GM18508 (cell line): Measurements from ENCODE around the gene APC.
"Not testable (repeated sequence)": the region's sequence is repeated elsewhere in the genome, so short reads cannot be mapped to it uniquely, and the experiment has no call there.

ENCODE experiments used
- ATAC-seq: cut with Tn5 transposase; IDR thresholded peaks from one replicate; pipeline ENCODE4 v1.9.1; 2021; ENCODE audit warnings: moderate number of reproducible peaks; ENCODE audit not compliant: insufficient read depth, unreplicated experiment

Gene APC

DNA sequence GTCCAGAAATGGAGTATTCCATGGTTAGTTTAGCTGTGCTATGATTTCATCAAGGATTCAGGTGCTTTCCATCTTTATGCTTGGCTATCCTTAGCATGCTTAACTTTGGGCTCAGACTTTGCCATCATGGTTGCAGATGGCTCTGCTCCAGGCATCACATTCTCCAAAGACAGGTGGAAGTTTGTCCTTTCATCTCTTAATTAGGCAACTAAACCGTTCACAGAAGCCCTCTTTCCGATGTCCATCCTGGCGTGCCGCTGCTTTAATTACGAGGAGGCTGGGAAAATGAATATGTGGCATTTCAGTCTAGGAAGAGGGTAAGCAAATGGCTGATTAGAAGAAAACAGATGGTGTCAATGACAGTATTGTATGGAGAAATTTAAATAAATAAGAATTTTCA, 24.5 kb upstream of the APC start:
- ATAC-seq = no peak

DNA sequence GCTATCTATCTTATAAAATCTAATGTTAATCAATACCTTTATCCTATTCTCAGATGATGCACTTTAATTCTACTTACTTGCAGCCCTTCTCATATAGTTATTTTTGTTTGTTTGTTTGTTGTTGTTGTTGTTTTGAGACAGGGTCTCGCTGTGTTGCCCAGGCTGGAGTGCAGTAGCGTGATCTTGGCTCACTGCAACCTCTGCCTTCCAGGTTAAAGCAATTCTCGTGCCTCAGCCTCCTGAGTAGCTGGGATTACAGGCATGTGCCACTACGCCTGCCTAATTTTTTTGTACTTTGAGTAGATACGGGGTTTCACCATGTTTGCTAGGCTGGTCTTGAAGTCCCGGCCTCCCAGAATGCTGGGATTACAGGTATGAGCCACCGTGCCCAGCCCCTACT, 20.8 kb upstream of the APC start:
- not testable (repeated sequence) for ATAC-seq

DNA sequence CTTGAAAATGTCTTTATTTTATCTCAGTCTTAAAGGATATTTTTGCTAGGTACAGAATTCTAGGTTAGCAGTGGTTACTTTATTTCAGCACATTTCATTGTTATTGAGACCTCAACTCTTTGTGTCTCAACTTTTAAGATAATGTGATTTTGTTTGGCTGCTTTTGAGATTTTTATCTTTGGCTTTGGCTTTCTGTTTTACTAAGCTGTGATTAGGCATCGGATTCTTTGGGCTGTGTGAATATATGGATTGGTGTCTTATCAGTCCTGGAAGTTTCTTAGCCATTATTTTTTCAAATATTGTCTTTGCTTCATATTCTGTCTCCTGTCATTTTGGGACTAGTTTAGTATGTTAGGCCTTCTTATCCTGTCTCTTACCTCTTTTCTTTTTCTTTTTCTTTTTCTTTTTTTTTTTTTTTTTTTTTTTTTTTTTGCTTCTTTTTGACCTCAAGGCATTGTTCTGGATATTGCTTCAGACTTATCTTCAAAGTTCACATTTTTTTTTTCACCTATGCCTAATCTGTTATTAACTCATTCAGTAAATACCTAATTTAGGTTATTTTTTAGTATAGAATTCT, 20.1 kb upstream of the APC start:
- no peak for ATAC-seq

DNA sequence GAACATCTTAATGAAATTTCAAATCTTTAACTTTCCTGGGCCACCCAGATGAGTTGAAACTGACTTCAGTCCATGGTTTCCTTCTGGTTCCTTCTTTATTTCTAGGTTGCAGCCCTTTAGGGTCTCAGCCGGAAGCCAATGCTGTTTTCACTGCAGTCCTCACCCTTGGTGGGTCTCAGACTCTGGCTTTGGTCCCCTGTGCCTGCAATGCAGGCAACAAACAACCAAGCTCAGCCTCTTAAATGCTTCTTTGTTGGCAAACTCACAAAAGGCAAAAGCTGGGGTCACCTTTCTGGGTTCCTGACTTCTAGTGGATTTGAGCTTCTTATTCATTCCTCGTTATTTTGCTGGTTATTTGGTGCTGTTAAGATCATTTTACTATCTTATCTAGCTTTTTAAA, 19.3 kb upstream of the APC start:
- ATAC-seq = no peak

DNA sequence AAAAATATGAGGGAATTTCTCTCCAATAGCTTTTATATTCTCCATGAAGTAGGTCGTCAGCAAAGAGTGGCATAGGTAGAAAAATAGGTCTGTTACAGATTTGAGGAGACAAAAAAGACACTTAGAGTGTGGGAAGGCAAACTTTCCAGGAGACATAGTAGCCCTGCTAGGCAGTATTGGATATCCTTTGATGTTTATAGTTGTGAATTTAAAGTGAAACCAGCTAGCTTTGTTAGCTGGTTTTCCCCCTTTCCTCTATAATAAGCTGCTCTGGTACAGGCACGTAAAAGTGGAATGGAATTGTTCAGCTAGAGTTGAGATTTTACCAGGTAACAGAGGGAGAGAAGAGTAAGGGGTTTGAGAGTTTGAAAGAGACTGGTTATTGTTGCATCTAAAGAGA, 17.1 kb upstream of the APC start:
- no peak for ATAC-seq

DNA sequence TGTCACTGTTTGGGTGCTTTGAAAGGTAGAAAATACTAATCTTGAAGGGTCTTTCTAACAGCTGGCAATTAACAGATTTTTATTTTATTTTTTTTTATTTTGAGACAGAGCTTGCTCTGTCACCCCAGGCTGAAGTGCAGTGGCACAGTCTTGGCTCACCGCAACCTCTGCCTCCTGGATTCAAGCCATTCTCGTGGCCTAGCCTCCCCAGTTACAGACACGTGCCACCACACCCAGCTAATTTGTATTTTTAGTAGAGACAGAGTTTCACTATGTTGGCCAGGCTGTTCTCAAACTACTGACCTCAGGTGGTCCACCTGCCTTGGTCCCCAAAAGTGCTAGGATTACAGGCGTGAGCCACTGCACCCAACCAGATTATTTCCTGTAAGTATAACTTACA, 12.8 kb upstream of the APC start:
- no peak for ATAC-seq

DNA sequence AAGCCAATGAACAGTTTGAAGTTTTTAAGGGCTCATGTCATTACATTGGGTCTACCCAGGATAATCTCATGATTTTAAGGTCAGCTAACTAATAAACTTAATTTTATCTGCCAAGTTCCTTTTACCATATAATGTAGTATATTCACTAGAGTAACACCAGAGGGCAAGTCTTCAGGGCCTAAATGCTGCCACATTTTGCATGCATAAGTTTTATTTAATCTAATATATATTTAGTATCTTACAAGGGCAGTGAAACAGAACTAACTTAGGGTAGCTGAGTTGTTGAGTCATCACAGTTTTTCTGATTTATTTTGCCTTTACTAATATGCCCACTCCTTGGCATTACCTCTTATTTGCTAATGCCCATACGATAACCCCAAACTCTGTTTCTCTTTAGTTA, 8.1 kb upstream of the APC start:
- ATAC-seq = no peak

DNA sequence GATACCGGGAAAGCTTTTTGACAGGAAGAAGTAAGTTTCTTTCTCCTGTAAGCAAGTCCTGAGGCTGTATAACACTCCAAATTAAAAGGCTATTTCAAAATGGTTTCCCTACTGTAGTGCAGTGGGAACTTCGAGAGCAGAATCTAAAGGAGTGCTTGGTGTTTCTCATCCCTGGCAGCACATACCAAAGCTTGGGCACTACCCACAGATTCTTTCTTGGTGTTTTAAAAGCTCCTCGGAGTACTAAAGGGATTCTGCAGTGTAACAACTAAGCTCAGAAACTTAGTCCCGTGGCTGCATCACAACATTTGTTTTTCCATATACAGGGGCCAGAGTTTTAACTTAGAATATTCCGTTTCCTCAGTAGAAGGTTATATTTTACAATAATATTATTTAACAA, 5.6 kb upstream of the APC start:
- ATAC-seq = no peak

DNA sequence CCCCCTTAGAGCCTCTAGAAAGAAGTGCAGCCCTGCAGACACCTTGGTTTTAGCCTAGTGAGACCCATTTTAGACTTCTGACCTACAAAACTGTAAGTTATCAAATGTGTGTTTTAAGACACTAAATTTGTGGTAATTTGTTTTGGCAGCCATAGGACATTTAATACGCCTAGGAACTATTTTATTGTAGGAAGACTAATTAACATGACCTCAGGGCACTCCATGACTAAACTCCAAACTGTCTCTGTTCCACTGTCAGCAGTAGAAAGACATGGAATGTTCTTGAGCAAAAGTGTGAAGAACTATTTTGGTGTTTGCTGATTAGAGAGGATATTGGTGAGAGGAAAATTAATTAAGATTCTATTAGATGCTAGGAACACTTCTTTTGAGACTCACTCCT, 4.1 kb upstream of the APC start:
- no peak for ATAC-seq

DNA sequence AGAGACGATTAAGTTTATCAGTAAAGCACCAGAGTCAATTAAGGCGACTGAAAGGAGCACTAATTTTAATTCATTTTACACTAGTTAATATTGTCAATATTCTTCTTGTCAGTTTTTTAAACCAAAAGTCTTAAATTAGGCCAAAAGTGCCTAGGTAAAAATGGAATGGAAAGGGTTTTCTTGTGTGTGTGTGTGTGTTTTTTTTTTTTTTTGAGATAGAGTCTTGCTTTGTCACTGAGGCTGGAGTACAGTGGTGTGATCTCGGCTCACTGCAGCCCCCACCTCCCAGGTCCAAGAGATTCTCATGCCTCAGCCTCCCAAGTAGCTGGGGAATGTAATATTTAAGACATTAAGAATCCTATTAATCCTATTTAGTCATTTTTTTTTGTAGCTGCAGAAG, 3.1 kb upstream of the APC start:
- no peak for ATAC-seq

DNA sequence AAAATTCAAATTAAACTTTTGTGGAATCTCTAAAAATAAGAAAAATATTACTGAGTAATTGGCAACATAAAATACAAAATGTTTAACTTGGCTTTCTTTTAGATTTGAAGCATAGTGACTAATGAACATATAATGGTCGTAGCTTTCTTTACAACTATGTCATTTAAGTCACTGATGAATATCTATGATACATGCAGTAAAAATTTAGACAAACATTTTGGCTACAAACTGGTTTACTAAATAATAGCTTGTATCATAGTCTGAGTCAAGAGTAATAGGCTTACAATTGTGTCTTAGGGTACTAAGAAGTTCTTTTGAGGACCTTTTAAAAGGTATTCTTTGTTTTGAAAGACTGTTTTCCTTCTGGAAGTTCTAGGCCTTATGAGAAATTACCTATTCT, 2.0 kb upstream of the APC start:
- ATAC-seq = no peak

DNA sequence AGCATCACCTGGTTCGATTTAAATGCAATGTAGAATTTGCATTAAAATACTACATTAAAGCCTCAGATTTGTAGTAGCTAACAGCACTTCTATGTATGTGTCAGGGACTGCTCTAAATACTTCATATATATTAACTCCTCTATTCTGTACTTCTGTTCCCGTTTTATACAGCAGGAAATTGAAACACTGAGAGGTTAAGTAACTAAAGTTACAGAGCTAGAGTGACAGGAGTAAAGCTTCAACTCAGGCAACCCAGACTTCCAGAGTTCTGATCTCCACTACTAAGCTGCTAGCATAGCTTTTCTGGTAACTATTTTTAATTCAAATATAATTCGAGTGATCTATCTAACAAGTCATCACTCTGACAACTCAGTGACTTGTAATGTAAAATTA, 619 bp upstream of the APC start:
- ATAC-seq = peak; percentile 2

DNA sequence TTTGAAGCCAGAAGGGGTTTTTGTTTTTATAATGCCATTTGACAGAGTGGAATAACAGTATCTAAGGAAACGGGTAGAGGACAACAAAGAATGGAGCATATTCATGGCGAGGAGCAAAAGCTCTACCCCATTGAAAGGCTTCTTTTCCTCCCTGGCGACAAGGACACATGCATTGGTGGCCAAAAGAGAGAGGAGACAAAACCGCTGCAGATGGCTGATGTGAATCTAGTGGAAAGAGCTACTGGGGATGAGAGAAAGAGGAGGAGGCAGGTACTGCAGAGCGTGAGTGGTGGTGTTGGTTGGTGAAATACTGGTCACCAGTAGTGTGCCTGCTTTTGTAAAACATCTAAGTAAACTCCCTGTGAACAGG, 491 bp downstream of the APC start:
- no peak for ATAC-seq

DNA sequence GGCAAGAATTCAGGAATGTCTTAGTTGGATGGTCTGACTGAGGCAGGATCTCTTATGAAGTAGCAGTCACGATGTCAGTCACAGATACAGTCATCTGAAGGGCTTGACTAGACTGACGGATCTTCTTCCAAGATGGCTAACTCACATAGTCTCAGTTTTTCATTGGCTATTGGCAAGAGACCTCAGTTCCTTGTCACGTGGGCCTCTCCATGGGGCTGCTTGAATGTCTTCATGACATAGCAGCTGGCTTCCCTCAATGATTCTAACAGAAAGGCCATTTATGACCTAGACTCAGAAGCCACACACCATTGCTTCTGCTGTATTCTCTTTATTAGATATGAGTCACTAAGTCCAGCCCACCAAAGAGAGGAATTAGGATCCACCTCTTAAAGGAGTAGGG, 4.7 kb downstream of the APC start:
- no peak for ATAC-seq

DNA sequence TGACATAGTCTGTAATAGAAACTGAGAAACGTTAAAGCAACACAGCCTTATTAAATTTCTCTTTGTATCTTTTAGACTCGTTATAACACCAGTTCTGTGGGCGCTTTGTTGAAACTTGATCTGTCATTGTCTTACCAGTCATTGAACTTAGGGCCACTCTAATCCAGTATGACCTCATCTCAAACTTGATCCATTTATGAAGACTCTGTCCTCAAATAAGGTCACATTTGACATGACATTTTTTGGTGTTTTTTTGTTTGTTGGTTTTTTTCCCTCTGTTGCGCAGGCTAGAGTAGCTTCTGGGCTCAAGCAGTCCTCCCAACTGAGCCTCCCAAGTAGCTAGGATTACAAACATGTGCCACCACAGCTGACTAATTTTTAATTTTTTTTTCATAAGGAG, 5.9 kb downstream of the APC start:
- no peak for ATAC-seq

DNA sequence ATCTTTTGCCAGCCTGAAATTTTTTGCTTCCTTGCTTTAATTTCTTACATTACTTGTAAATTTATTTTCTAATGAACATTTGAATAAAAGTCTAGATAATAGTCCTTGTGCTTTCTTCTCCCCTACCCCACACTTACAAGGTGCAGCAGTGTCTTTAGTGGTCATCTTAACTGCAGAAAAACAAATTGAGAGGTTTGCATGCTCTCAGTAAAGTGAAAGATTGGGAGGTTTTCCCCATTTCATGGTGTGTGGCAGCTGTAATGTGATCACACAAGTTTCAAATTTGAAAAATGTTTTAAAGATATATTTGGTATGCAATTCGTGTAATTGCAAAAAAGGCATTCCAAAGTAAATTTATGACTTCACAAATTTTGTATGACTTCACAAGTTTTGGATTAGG, 14.7 kb downstream of the APC start:
- ATAC-seq = no peak

DNA sequence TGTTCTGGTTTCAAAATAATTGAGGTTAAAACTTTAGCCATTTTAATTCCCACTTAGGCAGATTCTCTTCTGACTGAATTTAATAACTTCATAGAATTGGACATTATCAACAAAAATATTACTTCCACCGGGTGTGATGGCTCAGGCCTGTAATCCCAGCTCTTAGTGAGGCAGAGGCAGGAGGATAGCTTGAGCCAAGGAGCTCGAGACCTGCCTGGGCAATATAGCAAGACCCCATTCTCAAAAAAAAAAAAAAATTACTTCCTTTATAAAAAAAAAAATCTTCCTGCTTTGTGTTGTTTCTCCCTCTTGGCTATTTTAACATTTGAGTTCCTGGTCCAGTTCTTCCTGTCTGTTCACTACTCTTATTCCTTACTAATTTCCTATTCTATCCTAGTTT, 18.0 kb downstream of the APC start:
- no peak for ATAC-seq

DNA sequence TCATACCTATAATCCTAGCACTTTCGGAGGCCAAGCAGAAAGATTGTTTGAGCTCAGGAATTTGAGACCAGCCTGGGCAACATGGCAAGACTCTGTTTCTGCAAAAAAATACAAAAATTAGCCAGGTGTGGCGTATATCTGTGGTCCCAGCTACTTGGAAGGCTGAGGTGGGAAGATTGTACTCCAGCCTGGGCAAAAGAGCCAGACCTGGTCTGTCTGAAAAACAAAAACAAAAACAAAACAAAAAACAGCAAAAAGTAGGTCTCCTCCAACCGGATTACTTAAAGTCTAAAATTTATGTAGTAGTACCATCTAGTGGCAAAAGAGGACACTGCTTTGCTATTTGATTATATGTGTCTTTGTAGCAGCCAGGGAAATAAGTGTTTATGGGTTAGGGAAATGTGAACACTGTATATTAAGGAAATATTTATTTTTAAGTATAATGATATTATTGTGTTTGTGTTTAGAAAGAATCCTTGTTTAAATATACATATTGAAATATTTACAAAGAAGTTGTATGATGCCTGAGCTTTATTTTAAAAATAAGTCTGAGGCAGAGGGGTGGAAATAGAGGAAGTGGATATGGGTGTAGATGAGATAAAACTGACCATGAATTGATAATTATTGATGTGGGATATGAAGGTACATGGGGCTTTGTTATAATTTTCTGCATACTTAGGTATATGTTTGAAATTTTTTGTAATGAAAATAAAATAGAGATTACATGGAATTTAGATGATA, 20.0 kb downstream of the APC start:
- ATAC-seq = peak; percentile 87

DNA sequence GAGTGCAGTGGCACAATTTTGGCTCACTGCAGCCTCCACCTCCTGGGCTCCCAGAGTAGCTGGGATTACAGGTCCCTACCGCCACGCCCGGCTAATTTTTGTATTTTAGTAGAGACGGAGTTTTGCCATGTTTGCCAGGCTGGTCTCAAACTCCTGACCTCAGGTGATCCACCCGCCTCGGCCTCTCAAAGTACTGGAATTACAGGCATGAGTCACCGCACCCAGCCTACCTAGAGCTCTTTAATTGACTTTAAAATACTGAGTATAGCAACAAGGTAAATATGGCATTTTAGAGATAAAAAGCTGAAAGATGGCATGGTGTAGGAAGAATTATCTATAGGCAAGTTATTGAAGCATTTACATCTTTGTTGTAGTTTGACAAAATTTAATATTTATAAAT, 21.0 kb downstream of the APC start:
- ATAC-seq = no peak

DNA sequence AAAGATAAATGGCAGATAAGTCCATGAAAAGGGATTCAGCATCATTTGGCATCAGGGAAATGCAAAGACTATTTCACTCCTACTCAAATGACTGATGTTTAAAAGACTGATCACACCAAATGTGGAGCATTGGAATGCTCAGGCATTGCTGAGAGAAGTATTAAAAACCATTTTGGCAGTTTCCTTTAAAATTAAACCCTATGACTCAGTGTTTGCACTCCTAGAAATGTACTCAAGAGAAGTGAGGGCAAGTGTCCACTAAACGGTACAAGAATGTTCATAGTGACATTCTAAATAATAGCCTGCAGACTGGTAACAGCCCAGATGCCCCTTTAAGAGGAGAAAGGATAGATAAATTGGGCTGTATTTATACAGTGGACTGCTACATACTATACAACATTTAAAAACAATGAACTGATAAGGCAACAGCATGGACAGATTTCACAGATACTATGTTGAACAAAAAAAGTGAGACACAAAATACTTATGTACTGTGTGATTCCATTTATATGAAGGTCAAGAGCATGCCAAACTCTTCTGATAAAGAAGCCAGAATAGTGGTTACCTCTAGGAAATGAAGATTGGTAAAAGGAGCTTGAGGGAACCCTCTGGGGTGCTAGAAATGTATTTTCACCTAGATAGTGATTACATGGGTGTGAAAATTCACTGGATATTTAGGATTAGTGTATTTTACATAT, 24.6 kb downstream of the APC start:
- ATAC-seq = no peak

DNA sequence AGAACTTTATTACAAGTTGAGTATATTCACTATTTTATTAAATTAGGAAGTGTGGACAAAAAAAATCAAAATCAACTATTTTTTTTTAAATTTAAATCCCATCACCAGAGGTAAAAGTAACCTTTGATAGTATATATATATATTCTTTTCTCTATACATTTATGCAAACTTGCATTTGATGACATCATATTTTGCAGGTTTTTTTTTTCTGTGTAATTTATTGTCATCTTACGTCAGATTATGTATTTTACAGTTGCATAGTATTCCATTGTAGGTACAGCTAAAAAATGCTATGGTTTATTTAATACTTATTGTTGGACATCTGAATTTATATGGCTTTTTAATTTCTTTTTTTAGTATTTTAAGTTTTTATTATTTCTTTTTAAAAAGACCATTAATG, 25.5 kb downstream of the APC start:
- ATAC-seq = no peak

DNA sequence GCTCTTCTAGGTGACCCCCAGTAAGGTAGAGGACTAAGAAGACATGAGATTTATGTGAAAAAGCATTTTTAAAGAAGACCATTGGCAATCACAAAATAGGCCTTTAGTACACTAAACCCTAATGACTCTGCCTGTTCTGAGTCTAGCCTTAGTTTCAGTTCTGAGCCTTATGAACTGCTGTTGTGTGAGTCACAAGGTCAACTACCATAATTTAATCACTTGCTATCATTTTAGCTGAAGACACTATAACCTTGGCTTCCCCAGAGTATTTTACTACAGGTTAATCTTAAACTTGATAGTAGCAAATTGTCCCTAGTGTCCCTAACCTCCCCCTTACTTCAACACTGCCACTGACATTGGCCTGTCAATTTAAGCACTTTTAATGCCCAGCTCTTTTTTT, 34.4 kb downstream of the APC start:
- no peak for ATAC-seq
